A673 (cell line): ENCODE measurements around the gene CALU.

Experiments
- CTCF ChIP-seq: fragments of 300-800, 200-600 bp; sonication (generic); conservative IDR thresholded peaks from 2 replicates; pipeline ENCODE4 v1.5.1; 2017; ENCODE audit warnings: low read depth, mild to moderate bottlenecking, antibody characterized with exemption, low read length, moderate library complexity, mixed read lengths
- EZH2 ChIP-seq: fragments of 200-600 bp; sonication (generic); IDR thresholded peaks from 2 replicates; pipeline ENCODE4 v1.6.1; 2017; ENCODE audit warnings: borderline replicate concordance, low read depth, mild to moderate bottlenecking, mixed read lengths, antibody characterized with exemption, low read length; ENCODE audit not compliant: poor library complexity, severe bottlenecking

- no peak for TF ChIP-seq CTCF
- no peak for TF ChIP-seq EZH2
Measured at GRCh38 chr7:128809363-128809762, 70.2 kb downstream of the CALU start.
